ENCODE data around the gene GNPTAB. TPM values are rescaled to one million over a fixed set of nuclear protein-coding genes. Genes with fewer than 3 reads are reported as not detected.

GNPTAB gene
- total RNA-seq, 1 donor from 2014 or later = 27.2 TPM

- DNase-seq (ENCODE audit: low read depth, low spot score) = no peak
These were observed 24.5 kb downstream of the GNPTAB start for GRCh38 chr12:101806265-101806664.

GRCh38 chr12:101804409-101804808, 26.4 kb downstream of the GNPTAB start:
- no peak for DNase-seq (ENCODE audit: low read depth, low spot score)

GRCh38 chr12:101803978-101804377, 26.8 kb downstream of the GNPTAB start:
- DNase-seq (ENCODE audit: low read depth, low spot score) = no peak

- DNase-seq (ENCODE audit: low read depth, low spot score) = no peak
These were observed 28.3 kb downstream of the GNPTAB start for GRCh38 chr12:101802486-101802885.

GRCh38 chr12:101799774-101800173, 31.0 kb downstream of the GNPTAB start:
- DNase-seq (ENCODE audit: low read depth, low spot score) = no peak

- no peak for DNase-seq (ENCODE audit: low read depth, low spot score)
These were observed 35.0 kb downstream of the GNPTAB start for GRCh38 chr12:101795786-101796185.

- no peak for DNase-seq (ENCODE audit: low read depth, low spot score)
These were observed 35.7 kb downstream of the GNPTAB start for GRCh38 chr12:101795013-101795412.

- no peak for DNase-seq (ENCODE audit: low read depth, low spot score)
These were observed 36.2 kb downstream of the GNPTAB start for GRCh38 chr12:101794574-101794973.

GRCh38 chr12:101793401-101793800, 37.4 kb downstream of the GNPTAB start:
- no peak for DNase-seq (ENCODE audit: low read depth, low spot score)

- no peak for DNase-seq (ENCODE audit: low read depth, low spot score)
These were observed 38.5 kb downstream of the GNPTAB start for GRCh38 chr12:101792046-101792931.

GRCh38 chr12:101789171-101789570, 41.6 kb downstream of the GNPTAB start:
- no peak for DNase-seq (ENCODE audit: low read depth, low spot score)

GRCh38 chr12:101785671-101786070, 45.1 kb downstream of the GNPTAB start:
- DNase-seq (ENCODE audit: low read depth, low spot score) = no peak

GRCh38 chr12:101784376-101784775, 46.4 kb downstream of the GNPTAB start:
- no peak for DNase-seq (ENCODE audit: low read depth, low spot score)

GRCh38 chr12:101783838-101784237, 46.9 kb downstream of the GNPTAB start:
- no peak for DNase-seq (ENCODE audit: low read depth, low spot score)

GRCh38 chr12:101783150-101783549, 47.6 kb downstream of the GNPTAB start:
- no peak for DNase-seq (ENCODE audit: low read depth, low spot score)

GRCh38 chr12:101782273-101782731, 48.5 kb downstream of the GNPTAB start:
- DNase-seq (ENCODE audit: low read depth, low spot score) = no peak

GRCh38 chr12:101781834-101782233, 48.9 kb downstream of the GNPTAB start:
- no peak for DNase-seq (ENCODE audit: low read depth, low spot score)

- DNase-seq (ENCODE audit: low read depth, low spot score) = no peak
These were observed 50.2 kb downstream of the GNPTAB start for GRCh38 chr12:101780599-101780998.

- no peak for DNase-seq (ENCODE audit: low read depth, low spot score)
These were observed 51.1 kb downstream of the GNPTAB start for GRCh38 chr12:101779626-101780025.

- no peak for DNase-seq (ENCODE audit: low read depth, low spot score)
These were observed 51.6 kb downstream of the GNPTAB start for GRCh38 chr12:101779200-101779599.

- DNase-seq (ENCODE audit: low read depth, low spot score) = no peak
These were observed 52.8 kb downstream of the GNPTAB start for GRCh38 chr12:101777978-101778377.

- no peak for DNase-seq (ENCODE audit: low read depth, low spot score)
These were observed 53.3 kb downstream of the GNPTAB start for GRCh38 chr12:101777485-101777884.

GRCh38 chr12:101775816-101776215, 54.9 kb downstream of the GNPTAB start:
- DNase-seq (ENCODE audit: low read depth, low spot score) = no peak

Measured in pulmonary artery endothelial cell (primary cell).